RKO (cell line): ENCODE measurements around the gene INCA1.
A peak's percentile ranks its signal among the peaks of the same experiment; 100 is the strongest.

Source experiments
- DNase-seq: peaks from one replicate; pipeline ENCODE4 v3.0.0-alpha.2; 2016; ENCODE audit warnings: low spot score

The INCA1 gene

GRCh38 chr17:5011928-5012327, 14.6 kb upstream of the INCA1 start:
- DNase-seq: peak; percentile 65

GRCh38 chr17:5003214-5003867, 6.0 kb upstream of the INCA1 start:
- DNase-seq: no peak

- DNase-seq: no peak
Observed at GRCh38 chr17:5002121-5002788, 4.9 kb upstream of the INCA1 start.

GRCh38 chr17:5000237-5000639, 2.9 kb upstream of the INCA1 start:
- DNase-seq: no peak

GRCh38 chr17:4999430-5000093, 2.2 kb upstream of the INCA1 start:
- DNase-seq: no peak

GRCh38 chr17:4998732-4999429, 1.6 kb upstream of the INCA1 start:
- DNase-seq: no peak

- DNase-seq: no peak
Observed at GRCh38 chr17:4998027-4998731, 857 bp upstream of the INCA1 start.

GRCh38 chr17:4994081-4994595, 3.2 kb downstream of the INCA1 start:
- no peak for DNase-seq

- no peak for DNase-seq
Observed at GRCh38 chr17:4987767-4988567, 9.4 kb downstream of the INCA1 start.

GRCh38 chr17:4986951-4987766, 10.2 kb downstream of the INCA1 start, which contains the start of gene CAMTA2:
Gene CAMTA2, minus strand, starts transcription at chr17:4987675. Its CDS starts 1,453 bp downstream, at chr17:4986222.
- DNase-seq: peak; percentile 81

GRCh38 chr17:4986403-4986802, 10.9 kb downstream of the INCA1 start:
- DNase-seq: peak; percentile 68

GRCh38 chr17:4982305-4982704, 15.0 kb downstream of the INCA1 start:
- no peak for DNase-seq

- DNase-seq: peak; percentile 29
Observed at GRCh38 chr17:4980644-4981216, 16.6 kb downstream of the INCA1 start.

- no peak for DNase-seq
Observed at GRCh38 chr17:4978726-4979125, 18.6 kb downstream of the INCA1 start.

GRCh38 chr17:4974115-4974670, 23.1 kb downstream of the INCA1 start:
- DNase-seq: no peak

GRCh38 chr17:4973256-4974114, 23.8 kb downstream of the INCA1 start:
- DNase-seq: no peak

GRCh38 chr17:4972752-4973151, 24.6 kb downstream of the INCA1 start:
- DNase-seq: no peak

- DNase-seq: no peak
Observed at GRCh38 chr17:4972322-4972721, 25.0 kb downstream of the INCA1 start.
